ENCODE data around the gene RSPH6A.
A peak's percentile ranks its signal among the peaks of the same experiment; 100 is the strongest.

The RSPH6A gene

DNA sequence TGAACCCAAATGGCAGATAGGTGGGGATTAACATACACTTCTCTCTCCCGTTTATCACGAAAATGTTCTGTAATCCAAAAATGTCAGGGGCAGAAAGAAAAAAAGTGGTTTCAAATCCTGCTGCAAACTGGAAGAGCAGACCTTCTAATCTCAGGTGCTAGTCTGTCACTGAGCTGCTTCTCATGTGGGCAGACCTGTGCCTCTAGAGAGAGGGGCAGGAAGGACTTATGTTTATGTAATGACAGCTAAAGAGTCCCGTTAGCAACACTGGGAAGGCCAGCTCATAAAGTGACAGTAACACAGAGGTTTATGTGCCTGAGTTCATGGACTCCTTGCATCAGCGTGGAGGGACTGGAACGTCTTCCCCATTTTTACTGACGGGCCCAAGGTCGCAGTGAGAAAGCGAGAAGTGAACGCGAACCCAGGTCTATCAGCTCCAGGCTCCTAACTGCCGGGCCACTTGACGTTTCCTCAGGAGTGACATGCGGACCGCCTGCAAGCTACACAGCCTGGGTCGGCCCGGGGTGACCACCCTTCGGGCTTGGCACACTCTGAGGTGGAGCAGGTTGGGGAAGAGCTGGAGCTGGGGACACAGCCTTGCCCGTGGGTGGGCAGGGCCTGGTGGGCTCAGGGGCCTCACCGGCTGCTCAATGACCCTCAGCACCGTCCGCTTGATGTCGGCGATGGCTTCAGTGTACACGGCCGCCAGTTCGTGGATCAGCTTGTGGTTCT lies 9.6 kb upstream of the RSPH6A start:
- no peak for DNase-seq

DNA sequence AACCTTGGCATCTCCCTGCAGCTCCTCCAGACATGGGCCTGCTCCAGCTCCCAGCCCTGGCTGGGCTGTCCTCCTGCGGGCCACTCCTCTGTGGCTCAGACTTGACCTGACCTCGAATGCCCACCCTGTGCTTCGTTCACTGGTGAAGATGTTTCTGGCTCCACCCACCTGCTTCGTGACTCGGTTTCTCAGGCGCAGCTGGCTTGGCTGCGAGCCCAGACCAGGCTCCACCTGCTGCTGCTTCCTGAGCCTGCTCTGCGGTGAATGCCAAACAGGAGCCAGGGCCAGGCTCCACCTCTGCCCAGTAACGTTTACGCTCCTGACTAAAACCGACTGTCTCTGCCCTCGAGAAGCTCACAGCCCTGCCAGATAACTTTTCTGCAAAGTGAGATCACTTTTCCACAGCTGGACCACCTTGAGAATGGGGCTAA lies 8.9 kb upstream of the RSPH6A start:
- DNase-seq: peak; percentile 72 to 74

DNA sequence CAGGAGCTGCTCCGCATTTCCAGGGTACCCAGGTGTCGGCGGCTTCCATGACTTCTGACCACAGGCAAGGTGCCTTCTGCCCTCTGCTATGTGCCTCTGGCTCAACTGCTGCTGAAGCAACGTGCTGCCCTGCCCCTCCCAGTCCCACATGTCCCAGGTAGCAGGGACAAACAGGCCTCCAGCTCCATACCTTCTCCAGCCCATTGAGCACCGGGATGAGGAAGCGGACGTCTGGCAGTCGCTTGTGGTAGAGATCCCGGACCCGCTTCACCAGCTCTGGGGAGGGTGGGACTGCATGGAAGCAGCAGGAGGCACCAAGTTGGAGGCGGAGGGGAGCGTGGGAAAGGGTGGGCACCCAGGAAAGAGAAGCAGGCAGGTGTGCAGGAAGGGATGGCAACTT lies 8.1 kb upstream of the RSPH6A start:
- DNase-seq: no peak

DNA sequence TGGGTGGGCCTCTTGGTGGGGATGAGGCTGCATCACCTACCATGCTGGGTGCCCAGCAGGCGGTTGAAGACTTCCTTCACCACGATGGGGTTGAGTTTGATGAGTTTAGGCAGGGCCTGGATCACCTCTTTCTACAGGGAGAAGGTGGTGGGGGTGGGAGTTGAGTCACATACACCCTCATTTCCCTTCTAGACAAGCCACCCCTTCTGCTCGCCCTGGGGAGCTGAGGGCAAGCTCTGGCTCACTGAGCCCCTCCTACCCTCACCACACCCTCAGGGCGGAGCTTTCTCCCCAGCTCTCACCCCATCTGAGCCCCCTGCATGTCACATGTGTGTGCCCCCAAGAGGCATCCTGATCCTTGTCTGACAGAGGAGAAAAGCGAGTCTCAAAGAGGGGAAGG lies 7.6 kb upstream of the RSPH6A start:
- DNase-seq: no peak

DNA sequence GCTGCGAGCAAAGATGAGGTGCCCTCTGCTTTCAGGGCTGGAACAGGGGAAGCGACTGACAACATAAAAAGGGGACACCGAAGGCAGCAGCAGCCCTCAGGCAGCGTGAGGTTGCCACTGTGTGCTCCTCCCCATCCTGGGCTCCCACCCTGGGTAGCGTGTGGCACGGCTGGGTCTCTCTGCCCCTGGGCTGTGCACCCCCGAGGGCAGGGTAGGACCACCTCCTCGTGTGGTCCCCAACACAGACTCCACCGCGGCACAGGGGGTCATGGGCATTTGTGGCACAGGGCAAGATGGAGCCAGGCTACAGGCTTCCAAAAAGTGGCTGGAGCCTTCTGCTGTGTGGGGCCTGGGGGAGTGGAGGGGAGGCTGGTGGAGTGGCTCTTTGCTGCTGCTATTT lies 6.5 kb upstream of the RSPH6A start:
- DNase-seq: no peak

DNA sequence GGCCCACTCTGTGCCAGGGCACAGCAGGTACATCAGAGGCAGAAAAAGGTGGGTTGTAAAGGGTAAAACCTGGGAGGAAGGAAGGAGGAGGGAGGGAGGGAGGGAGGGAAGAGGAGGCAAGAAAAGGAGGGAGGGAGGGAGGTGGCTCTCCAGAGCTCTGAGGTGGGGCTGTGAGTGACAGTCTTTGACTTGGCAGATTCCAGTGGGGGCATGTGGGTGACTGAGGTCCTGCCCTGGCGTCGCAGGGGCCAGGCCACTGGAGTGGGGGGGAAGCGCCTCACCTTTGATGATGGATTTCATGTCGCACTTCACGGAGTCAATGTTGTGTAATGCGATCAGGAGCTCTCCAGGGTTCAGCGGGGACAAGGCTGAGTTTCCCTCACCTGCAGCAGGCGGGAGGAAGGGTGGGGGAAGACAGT lies 6.0 kb upstream of the RSPH6A start:
- DNase-seq: no peak

DNA sequence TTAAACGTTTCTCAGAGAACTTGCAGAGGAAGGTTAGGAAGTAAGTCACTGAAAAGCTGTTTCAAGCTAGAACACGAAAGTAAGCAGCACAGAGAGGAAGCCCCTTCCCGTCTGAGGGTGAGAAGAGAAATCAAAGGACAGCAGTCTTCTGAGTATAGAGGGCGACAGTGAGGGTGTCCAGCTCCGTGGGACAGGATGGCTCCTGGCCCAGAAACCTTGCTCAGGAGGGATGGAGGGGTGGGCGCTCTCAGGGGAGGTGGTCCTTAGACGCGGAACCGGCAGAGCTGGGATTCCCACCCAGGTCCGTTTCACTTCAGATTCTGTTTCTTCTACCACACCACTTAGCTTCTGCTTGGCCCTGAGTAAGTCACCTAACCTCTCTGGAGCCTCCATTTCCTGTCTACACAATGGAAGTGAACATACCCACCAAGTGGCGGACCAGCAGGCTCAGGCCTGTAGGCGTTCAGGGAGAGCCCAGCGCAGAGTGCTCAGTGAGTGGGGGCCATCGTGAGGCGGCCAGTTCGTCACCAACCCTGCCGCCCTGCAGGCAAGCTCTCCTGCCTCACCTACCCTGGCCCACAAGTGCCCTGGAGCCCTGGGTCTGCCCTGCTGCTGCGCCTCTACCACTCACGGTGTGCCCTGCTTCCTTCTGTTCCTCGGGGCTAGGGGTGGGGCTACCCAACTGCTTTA lies 5.5 kb upstream of the RSPH6A start:
- no peak for DNase-seq

DNA sequence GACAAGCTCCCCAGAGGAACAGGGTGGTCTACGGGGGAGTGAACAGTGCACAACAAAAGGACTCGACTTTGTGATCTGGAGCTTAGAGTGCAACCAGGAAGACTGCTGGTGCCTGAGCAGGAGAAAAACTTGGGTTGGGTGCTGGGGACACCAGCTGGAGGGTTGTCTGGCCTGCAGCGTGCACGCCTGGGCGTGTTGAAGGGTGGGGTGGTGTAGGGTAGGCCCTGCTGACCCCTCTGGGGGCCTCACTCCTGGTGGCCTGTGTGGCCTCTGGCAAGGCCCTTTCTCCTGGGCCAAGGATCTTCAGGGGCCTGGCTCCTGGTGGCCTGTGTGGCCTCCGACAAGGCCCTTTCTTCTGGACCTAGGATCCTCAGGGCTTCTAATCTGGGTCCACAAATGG lies 4.7 kb upstream of the RSPH6A start:
- DNase-seq: no peak

DNA sequence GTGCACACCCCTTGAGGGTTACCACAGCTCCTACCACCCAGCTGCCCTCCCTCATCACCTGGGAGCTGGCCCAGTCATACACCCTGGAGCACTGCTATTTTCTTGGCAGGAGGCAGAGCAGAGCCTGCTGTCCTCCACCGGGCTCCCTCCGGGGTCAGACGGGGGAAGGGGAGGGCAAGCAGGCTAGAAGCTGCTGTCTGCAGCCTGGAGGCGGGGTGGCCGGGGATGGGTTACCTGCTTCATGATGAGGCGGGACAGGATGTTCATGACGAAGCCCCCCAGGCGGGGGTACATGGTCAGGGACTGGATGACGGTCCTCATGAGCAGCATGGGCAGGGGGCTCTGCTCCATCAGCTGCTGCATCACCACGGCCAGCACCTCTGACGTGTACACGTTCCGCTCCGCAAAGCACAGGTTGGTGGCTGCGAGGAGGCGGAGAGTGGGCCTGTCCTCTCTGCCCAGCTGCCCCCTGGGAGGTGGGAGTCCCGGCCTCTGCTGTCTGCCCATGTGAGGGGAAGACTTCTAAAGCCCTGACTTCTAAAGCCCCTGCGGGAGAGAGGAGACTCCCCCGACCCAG lies 2.7 kb upstream of the RSPH6A start:
- no peak for DNase-seq

DNA sequence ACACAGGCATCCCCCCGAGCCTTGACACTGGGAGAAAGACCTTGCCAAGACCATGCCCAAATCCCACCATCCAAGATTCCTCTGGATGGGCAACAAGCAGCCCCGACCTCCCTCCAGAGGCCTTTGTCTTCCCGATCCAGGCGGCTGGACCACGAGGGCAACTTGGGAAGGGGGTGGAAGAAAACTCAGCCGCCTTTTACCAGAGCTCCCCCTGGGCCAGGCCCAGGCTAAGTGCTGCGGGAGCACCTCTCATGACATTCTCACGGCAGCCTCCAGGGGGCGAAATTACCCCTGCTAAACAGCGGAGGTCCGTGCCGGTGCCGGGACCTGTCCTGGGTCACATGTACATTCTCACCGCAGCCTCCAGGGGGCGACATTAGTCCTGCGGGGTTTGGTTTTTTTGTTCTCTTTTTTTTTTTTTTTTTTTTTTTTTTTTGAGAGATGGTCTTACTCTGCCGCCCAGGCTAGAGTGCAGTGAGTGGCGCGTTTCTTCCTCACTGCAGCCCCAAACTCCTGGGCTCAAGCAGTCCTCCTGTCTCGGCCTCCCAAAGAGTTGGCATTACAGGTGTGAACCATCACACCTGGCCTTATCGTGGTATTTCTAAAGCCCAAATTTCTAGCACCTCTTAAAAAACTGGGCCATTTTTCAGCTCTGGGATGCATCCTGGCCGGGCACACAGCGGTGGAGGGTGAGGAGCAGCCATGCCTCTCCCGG lies 2.1 kb upstream of the RSPH6A start:
- peak; percentile 82 to 86 for DNase-seq

DNA sequence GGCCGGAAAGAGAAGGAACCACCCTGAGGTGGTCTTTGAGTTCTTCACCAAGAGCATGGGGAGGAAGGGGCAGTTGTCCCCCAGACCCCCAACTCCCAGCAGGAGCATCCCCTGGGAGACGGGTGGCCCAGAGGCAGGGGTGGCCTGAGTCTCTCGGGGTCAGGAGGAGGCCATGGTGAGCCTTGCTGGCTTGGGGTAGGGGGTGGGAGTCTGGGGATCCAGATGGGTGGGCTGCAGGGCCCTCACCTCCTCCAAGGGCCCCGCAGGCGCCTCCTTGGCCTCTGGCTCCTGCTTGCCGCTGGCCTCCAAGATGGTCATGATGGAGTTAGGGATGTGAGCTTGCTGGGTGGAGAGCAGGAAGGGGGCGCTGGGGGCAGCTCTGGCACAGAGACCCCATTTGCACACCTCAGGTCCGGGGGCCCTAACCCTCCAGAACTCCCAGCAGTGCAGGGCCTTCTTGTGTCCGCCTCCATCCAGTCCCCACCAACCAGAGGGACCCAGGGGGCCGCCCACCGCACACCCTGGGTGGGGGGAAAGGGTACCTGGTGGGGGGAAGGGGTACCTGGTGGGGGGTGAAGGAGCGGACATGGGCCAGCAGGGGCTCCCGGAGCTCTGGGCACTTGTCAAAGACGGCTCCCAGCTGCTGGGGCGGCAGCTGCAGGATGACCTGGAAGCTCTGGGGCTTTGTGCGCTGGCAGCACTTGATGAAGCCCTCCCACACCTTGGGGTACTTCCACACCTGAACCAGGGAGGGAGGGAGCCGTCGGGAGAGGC lies 1.3 kb upstream of the RSPH6A start:
- no peak for DNase-seq

DNA sequence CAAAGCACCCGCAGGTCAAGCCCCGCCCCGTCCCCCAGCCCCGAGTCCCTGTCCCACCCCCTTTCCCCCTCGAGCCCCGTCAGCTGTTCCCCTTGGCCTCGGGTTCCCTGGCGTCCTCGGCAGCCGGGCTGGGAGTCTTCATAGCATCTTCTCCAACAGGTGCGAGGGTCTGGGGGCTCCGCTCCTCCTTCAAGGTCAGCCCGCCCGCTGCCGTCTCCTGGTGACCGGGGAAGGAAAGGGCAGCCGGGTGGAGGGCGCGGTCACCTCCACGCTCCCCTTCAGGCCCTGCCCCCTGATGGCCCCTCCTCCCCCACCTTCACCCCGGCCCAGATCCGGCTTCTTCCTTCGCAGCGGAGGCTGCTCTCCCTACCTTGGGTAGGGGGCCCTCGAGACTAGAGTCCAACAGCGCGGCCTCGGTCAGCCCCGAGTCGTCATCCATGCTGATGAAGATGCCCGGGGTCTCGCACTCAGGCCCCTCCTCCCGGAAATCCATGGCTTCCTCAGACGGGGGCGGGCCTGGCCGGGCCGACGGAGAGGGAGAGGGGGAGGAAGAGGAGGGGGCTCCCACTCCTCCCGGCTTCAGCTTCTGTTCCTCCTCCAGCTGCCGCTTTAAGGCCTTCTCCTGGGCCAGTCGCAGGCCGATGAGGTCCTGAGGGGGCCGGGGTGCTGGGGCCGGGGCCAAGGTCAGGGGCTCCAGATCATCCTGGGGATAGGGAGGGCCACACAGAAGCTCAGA lies 541 bp upstream of the RSPH6A start:
- DNase-seq: no peak

DNA sequence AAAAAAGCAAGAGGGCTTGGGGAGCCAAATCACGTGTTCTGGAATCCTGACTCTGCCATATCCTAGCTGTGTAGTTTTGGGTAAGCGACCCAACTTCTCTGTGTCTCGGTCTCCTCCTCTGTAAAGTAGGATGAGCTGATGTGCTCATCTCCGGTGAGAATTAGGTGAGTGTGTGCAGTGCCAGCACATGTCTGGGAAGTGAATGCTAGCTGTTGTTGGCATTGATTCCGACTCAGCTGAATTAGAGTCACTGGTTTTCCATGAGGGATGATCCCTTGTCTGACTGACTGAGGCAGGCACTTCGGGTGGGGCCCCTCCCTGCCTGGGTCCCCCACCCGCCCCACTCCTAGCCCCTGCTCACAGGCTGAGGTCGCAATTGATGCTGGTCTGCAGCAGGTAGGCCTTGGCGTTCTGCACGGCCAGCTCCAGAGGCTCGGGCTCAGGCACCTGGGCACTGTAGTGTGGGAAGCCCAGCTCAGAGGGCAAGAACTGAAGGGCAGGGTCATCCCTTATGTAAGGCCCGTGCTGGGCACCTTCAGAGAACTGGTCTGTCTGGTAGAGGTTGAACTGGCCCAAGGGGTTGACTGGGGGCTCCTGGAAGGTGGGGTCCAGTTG lies 835 bp downstream of the RSPH6A start:
- no peak for DNase-seq

DNA sequence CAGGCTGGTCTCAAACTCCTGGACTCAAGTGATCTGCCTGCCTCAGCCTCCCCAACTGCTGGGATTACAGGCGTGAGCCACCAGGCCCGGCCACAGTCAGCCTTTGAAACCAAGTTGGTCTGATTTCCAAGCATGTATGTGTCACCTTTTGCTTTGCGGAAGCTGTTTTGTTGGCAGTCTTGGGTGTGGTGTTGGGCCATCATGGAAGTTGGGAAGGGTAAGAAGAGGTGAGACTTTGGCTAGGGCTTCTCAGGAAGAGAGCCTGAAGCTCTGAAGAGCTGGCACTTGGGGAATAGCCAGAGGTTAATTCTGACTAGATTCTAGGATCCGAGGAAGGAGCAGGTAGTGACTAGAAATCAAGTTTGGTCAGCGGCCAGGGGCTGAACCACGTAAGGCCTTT lies 2.8 kb downstream of the RSPH6A start:
- DNase-seq: no peak

DNA sequence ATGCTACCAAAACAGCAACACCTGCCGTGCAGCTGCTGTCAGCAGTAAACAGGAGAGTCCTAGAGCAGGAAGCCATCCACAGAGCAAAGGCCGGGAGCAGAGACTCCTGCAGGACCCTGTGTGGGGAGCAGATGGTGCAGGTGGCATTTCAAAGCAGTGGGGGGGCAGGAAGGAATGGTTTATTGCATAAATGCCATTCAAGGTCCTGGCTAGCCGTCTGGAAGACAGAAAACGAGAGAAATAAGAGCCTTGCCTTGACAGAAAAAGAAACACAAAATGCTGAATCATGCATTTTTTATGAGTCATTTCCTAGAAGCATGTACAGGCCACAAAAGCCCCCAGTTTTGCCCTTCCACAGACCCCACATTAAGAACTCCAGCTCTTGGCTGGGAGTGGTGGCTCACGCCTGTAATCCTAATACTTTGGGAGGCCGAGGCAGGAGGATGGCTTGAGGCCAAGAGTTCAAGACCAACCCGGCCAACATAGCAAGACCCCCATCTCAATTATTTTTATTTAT lies 5.4 kb downstream of the RSPH6A start:
- peak; percentile 79 to 91 for DNase-seq

DNA sequence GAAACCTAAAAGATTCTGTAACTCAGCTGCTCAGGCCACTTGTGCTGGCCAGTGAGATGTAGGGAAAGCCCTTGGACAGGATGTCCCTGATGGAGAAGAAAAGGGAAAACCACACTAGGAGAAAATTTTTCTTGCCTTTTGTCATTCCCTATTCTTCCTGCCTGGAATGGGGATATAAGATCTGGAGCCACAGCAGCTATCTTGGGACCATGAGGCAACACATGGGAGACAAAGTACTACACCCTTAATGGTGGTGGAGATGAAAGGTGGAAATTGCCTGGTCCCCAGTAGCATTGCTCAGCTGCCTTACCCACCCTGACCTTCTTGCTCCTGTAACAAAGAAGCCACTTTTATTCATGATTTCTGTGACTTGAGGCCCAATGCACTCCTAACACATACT lies 9.4 kb downstream of the RSPH6A start:
- DNase-seq: no peak

DNA sequence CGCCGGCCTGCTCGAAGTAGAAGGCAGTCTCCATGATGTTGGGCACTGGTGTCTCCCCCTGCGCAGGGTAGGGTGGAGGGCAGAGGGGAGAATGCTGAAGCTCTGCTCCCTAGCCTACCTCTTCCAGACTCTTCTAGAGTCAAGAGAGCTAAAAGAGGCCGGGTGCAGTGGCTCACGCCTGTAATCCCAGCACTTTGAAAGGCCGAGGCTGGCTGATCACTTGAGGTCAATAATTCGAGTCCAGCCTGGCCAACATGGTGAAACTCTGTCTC lies 10.2 kb downstream of the RSPH6A start:
- no peak for DNase-seq

DNA sequence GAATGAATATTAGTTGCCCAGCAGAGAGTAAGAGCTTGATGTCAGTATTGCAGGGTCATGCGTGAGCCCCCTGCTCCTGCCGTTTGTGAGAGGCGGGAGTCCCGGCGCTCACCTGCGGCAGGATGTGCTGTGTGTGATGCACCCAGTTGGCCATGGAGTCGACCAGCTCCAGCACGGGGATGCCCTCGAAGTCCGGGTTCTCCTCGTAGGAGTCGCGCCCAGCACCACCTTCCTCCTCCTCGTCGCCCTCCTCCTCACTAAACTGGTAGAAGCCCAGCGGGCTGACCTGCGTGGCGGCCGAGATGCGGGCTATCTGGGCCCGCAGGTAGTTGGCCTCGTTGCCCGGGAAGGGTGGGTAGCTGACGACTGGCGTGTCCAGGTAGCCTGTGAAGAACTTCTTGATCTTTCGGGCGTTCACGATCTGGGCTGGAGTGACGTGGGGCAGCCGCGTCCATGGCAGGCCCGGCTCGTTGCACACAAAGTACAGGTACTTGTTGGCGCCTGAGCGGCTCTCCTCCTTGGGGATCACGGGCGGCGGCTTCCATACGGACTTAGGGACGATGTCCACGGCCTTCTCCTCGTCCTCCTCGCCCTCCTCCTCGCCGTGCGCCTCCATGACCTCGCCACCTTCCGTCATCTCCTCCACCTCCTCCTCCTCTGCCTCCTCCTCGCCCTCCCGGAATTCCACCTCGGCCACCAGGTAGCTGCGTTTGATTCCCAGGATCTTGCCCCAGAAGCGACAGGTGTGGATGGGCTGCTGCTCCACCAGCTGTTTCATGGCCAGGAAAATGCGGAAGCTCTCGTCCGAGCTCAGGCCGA lies 10.8 kb downstream of the RSPH6A start:
- DNase-seq: no peak

DNA sequence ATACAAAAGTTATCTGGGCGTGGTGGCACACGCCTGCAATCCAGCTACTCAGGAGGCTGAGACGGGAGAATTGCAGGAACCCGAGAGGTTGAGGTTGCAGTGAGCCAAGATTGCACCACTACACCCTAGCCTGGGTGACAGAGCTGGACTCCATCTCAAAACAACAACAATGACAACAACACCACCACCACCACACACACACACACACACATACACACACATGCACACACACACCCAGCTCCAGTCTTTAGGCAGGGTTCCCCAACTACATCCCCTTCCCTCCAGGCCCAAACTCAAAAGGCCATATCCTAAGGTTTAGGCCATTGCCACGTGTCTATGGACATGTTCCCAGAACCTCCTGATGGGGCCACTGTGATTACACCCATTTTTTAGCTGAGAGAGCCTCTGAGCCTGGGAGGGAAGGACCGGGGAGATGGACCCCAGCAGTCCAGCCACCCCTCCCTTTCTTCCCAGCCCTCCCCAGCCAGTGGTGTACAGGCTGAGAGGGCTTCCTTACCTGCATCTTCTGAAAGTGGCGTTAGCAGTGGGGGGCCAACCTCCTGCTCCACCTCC lies 13.4 kb downstream of the RSPH6A start:
- DNase-seq: no peak

DNA sequence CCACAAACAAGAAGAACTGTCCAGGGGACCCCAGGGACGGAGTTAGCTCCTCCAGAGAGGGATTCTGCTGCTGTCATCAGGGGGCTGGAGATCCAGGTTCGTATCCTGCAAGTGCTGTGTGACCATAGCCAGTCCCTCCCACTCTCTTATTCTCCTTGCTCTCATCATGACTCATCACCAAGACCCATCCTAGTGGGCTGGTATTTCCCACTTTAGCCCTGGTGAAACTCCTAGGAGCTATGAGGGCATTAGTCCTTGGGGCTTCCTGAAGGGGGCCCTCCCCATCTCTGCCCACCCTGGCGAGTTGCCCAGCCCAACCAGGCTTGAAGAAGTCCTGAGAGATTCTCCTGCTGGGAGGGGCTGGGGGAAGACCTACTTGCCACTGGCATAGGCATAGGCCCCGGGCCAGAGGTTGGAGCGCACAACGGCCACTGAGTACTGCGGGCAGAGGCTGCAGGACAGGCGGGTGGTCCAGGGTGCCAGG lies 15.0 kb downstream of the RSPH6A start:
- no peak for DNase-seq

Measured in SHP77 (cell line).